ENCODE data around the gene KCTD11.
"Not testable (repeated sequence)": the region's sequence is repeated elsewhere in the genome, so short reads cannot be mapped to it uniquely, and the experiment has no call there.

The KCTD11 gene

DNA sequence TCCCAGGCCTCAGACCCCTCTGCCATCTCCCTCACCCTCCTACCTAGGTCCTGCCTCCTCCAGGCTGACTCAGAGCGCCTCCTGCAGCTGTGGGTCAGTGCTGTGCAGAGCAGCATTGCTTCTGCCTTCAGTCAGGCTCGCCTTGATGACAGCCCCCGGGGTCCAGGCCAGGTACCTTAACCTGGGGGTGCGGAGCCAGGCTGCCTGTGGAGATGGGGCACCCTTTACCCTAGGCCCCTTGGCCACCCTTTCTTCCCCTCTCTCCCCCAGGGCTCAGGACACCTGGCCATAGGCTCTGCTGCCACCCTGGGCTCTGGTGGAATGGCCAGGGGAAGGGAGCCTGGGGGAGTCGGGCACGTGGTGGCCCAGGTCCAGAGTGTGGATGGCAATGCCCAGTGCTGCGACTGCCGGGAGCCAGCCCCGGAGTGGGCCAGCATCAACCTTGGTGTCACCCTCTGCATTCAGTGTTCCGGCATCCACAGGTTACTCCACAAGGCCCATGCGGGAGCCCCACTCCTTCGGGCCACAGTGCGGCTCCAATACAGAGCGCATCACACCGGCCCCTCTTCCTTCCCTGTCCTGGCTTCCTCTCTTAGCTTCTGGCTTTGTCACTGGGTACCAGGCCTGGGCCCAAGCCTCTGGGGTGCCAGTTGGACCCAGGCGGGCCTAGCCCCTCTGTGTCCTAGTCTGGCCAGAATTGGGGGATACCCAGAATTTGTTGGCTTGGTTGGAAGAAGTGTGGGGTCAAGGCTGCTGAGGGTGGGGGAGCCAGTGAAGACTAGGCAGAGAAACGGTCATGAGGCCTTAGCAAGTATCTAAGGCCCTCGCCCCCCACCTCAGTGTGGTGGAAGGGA lies 5.0 kb upstream of the KCTD11 start:
- no peak for DNase-seq (ENCODE audit: low read depth)

DNA sequence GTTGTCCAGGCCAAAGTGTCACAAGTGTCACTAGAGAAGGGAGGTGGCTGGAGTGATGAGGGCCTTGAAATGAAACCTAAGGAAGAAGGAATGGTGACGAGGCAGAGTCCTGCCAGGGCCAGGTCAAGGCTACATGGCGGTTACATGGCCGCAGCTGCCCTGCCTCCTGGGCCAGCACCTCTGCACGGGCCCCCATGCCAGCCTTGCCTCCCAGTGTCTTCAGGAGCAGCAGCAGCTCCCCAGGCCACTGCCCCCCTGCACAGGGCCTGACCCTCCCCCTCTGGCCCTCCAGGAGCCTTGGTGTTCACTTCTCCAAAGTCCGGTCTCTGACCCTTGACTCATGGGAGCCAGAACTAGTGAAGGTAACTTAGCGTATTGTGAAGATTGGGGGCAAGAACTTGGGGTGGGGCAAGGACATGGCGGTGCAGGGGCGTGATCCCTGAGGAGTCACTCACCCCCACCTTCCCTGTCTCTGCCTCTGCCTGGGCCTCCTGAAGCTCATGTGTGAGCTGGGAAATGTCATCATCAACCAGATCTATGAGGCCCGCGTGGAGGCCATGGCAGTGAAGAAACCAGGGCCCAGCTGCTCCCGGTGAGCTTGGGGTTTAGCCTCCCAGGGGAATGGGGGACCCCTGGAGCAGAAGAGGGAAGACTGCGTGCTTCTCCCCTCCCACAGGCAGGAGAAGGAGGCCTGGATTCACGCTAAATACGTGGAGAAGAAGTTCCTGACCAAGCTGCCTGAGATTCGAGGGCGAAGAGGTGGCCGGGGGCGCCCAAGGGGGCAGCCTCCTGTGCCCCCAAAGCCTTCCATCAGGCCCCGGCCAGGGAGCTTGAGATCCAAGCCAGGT lies 4.1 kb upstream of the KCTD11 start:
- DNase-seq (ENCODE audit: low read depth) = no peak

DNA sequence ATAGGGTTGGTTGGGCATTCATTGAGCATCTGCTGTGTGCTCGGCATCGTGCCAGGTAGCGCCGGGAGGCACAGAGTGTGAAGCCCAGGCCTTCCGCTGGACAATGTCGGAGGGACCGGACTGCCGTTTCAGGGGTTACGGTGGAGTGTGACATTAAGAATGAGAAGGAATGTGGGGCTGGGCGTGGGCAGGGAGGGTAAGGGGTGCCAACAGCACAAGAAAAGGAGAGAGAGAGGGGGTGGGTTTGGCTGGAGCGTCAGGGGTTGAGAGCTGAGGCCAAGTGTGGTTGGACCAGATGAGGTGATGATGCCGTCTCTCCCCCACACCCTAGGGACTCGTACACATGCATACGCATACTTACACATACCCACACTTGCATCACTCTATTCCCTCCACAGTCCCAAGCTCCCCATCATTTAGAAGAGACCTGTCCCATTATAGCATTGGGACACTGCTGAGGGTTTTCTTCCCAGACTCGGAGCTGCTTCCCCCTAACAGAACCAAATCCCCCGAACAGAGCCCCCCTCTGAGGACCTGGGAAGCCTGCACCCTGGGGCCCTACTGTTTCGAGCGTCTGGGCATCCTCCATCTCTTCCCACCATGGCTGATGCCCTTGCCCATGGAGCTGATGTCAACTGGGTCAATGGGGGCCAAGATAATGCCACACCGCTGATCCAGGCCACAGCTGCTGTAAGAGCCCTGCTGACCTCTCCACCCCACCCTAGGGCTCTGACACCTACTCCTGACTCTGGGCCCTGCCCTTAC lies 3.3 kb upstream of the KCTD11 start:
- no peak for DNase-seq (ENCODE audit: low read depth)

DNA sequence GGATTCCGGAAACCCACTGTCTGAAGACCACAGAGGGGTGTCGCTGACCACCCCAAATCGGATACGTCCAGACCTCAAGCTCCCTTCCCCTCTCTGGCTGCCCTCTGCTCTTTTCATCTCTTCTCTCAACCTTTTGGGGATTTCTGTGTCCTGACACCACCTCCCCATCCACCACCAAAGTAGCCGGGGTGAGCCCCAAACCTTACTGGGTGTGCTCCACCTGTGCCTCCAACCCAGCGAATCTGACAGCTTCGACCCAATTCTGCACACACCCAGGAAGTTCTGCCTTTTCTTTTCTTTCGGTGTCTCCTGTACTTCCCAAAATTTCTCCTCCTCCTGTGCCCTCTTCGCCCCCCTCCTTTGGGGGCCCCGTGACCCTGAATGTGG lies 534 bp downstream of the KCTD11 start:
- DNase-seq (ENCODE audit: low read depth) = no peak

DNA sequence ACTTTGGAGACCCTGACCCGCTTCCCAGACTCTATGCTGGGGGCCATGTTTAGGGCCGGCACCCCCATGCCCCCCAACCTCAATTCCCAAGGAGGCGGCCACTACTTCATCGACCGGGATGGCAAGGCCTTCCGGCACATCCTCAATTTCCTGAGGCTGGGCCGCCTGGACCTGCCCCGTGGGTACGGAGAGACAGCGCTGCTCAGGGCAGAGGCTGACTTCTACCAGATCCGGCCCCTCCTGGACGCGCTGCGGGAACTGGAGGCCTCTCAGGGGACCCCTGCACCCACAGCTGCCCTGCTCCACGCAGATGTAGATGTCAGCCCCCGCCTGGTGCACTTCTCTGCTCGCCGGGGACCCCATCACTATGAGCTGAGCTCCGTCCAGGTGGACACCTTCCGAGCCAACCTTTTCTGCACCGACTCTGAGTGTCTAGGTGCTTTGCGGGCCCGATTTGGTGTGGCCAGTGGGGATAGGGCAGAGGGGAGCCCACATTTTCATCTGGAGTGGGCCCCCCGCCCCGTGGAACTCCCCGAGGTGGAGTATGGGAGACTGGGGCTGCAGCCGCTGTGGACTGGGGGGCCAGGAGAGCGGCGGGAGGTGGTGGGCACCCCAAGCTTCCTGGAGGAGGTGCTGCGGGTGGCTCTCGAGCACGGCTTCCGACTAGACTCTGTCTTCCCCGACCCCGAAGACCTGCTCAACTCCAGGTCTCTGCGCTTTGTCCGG lies 1.1 kb downstream of the KCTD11 start:
- DNase-seq (ENCODE audit: low read depth) = no peak

DNA sequence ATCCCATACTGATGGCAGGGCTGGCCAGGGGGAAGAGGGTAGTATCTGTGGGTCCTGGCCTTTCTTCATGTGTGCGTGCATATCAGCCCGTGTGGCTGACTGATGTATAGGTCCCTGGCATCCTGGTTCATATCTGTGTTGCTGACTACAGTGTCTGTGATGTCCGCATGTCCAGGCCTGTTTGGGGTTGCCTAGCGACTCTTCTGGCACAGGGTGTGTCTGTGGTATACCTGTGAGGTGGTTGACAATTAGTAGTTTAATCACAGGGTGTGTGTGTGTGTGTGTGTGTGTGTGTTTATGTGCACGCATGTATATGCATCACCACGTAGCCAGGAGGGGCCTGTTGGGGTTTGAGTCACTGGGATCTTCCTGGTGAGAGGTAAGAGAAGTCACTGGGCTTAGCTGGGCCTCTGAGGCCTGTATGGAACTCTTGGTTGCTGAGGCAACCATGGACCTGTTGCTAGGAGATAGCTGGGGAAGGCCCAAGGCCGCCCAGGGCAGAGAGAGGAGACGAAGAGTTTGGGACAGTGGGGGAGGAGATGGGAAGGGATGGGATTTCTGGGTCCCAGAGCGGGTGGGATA lies 2.4 kb downstream of the KCTD11 start:
- no peak for DNase-seq (ENCODE audit: low read depth)

DNA sequence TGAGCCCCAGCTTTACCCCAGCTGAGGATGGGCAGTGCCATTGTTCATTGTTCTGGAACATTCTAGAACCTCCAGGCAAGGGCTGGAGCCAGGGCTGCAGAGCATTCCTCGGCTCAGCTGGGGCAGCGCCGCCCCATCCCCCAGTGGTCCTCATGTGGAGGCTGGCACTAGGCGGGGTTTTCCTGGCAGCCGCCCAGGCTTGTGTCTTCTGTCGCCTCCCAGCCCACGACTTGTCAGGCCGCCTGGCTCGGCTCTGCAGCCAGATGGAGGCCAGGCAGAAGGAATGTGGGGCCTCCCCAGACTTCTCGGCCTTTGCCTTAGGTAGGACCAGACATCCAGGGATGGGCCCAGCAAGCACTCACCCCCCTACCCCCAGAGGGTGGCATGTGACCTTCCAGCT lies 3.1 kb downstream of the KCTD11 start, which contains the start of gene TMEM95:
Gene TMEM95, plus strand, starts transcription at position 104 of the 400 bp plus-strand sequence. Its CDS starts 49 bp downstream, at position 153.
- no peak for DNase-seq (ENCODE audit: low read depth)

DNA sequence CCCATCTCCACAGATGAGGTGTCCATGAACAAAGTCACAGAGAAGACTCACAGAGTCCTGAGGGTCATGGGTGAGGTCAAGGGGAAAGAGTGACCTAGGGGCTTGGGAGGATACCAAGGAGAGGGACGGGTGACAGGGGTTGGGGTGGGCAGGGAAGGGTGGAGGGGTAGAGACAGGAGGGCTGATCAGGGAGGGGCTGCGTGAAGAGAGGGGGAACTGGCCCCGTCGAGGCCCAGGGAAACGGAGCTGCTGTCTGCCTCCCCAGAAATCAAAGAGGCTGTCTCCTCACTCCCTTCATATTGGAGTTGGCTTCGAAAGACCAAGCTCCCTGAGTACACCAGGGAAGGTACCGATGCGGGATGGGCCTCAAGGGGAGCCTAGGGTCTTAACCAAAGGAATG lies 3.6 kb downstream of the KCTD11 start:
- DNase-seq (ENCODE audit: low read depth) = no peak

DNA sequence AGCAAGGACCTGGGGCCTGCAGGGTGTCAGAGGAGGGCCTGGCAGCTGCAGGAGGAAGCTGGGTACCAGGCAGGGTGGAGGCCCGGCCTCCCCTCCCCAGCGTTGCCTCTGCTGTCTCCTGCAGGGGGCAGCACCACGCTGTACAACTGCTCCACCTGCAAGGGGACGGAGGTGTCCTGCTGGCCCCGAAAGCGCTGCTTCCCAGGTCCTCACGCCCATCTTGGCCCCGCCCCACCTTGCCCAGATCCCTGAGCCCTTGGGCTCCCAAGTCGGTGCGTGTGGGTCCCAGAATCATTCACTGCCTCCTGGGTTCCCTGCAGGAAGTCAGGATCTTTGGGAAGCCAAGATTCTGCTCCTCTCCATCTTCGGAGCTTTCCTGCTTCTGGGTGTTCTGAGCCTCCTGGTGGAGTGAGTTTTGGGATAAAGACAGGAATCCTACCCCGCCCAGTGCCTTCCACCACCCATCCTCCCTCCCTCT lies 4.1 kb downstream of the KCTD11 start:
- peak; percentile 73 for DNase-seq (ENCODE audit: low read depth)

DNA sequence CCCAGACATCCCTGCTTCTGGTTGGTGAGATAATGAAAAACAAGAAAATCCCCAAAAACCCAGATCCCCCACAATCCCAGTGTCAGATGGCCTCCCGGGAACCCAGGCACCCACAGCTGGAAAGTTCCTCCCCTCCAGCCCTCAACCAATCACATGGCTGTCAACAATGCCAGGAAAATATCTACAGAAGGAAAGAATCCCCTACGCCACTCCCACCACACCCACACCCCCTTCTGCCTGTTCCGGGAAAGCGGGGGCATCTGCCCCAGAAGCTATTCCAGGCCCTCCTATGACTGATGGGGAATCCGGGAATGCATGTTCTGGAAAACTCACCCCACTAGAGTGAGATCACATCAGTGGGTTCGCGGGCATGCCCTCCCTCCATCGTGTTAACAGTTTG lies 4.8 kb downstream of the KCTD11 start:
- no peak for DNase-seq (ENCODE audit: low read depth)

DNA sequence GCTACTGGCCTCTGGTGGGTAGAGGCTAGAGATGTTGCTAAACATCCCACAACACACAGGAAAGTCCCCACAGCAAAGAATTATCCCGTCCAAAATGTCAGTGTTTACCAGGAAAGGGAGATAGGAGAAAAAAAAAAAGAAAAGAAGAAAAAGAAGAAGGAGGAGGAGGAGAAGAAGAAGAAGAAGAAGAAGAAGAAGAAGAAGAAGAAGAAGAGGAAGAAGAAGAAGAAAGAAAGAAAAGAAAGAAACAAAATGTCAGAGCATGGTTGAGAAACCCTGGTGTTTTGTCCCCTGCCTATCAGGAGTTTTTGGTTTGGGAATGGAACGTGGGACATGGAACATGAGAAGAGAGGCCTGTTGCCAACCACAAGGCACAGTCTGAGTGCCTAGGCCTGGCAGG lies 5.4 kb downstream of the KCTD11 start:
- DNase-seq (ENCODE audit: low read depth) = no peak

DNA sequence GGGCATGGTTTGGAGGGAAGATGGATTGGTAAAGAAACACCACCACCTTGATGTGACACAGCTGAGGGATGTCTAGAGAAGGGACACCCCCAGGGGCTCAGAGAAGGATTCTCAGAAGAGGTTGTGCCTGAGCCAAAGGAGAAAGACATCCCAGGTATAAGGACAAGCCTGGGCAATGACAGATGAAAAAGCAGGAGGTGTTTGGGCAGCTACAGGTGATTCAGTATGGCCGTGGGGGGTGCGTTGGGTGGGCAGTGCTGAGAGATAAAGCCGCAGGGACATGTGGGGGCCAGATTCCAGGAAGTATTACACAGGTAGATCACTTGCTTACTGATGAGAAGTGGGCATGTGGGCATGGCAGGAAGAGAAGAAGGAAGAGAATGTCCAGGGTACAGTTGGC lies 9.9 kb downstream of the KCTD11 start:
- no peak for DNase-seq (ENCODE audit: low read depth)

DNA sequence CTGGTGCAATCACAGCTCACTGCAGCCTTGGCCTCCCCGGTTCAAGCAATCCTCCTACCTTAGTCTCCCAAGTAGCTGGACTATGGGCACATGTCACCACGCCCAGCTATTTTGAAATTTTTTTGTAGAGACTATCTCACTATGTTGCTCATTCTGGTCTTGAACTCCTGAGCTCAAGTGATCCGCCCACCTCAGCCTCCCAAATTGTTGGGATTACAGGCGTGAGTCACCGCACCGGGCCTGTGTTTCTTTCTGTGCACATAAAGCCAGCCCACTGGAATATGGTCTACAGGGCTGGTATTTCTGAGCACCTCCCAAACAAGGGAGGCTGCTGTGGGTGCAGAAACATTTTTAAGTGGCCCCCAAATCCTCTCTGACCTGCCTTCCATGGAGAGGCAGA lies 11.3 kb downstream of the KCTD11 start:
- no peak for DNase-seq (ENCODE audit: low read depth)

DNA sequence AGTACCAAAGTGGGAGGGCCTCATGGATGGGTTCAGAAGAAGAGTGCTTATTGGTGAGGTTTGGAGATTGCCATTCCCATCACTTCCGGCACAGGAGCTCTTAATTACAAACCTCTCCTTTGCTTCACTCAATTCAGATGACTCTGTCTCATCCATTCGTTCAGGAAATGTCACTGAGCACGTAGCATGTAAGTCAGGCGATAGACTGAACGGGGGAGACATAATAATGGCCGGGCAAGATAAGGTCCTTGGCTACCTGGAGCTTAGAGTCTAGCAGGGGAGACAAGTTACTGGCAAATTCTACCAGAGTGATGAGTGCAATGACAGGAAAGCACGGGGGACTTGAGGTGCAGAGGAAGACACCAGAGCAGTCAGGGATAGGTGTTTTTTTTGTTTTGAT lies 14.0 kb downstream of the KCTD11 start:
- not testable (repeated sequence) for DNase-seq (ENCODE audit: low read depth)

DNA sequence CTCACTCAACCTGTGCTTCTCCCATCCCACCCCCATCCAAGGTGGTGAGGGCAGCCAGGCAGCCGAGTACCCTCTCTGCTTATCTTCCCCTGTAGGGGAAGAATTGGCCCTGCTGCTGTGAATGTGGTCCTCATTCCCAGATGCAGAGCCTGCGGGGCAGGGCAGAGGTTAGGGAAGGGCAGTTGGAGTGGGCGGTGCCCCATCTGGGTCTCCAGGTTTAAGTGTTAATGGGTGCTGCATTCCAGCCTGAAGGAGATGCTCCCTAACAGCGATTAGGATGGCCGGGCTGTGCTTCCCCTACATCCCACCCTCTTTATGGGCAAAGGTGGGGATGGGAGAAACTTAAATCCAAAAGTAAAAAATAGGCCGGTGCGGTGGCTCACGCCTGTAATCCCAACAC lies 15.1 kb downstream of the KCTD11 start:
- no peak for DNase-seq (ENCODE audit: low read depth)

DNA sequence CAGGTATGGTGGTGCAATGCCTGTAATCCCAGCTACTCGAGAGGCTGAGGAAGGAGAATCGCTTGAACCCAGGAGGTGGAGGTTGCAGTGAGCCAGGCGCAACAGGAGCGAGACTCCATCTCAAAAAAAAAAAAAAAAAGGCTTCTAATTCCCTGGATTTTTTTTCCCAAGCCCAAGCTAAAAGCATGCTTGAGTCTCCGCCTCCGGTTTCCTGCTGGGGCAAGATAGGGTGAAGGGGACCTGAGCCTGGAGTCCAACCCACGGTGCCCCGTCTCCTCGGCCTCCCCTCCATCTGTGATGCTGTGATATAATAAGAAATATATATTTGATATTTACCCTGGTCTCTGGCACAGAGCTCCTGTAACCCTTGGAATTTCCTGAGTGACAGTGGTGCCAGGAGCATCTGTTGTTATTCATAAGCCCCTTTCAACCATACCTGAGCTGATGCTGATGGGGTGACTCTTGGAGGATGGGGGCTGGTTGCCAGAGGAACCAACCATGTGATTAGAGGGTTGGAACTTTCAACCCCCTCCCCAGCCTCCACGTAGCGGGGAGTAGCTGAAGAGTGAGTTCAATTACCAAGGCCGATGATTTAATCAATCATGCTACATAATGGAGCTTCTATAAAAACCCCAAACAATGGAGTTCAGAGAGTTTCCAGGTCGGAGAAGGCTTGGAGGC lies 16.1 kb downstream of the KCTD11 start:
- no peak for DNase-seq (ENCODE audit: low read depth)

DNA sequence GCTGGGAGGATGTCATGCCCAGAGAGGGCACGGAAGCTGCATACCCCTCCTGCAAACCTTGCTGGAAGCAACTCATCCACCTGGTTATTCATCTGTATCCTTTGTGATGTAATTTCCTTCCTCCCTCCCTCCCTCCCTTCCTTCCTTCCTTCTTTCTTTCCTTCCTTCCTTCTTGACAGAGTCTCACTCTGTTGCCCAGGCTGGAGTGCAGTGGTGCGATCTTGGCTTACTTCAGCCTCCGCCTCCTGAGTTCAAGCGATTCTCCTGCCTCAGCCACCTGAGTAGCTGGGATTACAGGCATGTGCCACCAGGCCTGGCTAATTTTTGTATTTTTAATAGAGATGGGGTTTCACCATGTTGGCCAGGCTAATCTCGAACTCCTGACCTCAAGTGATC lies 16.6 kb downstream of the KCTD11 start:
- not testable (repeated sequence) for DNase-seq (ENCODE audit: low read depth)

DNA sequence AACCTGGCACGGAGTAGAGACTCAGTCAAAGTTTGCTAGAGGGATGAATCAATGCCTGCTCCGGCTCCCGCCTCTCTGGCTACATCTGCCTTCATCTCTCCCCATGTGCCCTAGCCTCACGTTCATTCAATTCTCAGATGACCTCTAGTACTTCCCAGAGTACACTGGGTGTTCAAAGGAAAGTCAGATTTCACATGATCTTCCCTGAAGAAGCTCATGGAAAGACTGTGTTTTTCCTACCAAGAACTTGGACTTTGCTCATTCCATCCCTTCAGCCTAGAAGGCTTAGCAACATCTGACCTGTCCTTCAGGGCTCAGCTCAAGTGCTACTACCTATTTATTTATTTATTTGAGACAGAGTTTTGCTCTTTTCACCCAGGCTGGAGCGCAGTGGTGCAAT lies 17.9 kb downstream of the KCTD11 start:
- no peak for DNase-seq (ENCODE audit: low read depth)

DNA sequence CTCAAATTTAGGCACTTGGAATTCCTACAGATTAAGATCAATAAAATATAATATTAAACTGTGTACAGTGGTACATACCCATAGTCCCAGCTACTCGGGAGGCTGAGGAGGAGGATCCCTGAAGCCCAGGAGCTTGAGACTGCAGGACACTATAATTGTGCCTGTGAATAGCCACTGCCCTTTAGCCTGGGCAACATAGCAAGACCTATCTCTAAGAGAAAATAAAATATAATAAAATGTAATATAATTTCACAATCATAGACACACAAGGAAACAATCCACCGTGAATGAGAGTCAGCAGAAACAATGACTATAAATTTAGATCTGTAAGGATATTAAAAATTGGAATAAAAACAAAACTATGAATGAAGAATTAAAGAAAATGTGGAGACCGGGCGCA lies 18.9 kb downstream of the KCTD11 start:
- DNase-seq (ENCODE audit: low read depth) = no peak

DNA sequence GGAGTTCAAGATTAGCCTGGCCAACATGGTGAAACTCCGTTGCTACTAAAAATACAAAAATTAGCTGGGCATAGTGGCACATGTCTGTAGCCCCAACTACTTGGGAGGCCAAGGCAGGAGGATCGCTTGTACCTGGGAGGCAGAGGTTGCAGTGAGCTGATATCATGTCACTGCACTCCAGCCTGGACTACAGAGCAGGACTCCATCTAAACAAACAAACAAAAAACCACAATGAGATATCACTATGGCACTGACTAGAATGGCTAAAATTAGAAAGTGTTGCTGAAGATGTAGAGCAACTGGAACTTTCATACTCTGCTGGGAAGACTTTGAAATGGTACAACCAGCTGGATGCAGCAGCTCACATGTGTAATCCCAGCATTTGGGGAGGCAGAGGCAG lies 22.4 kb downstream of the KCTD11 start:
- no peak for DNase-seq (ENCODE audit: low read depth)

DNA sequence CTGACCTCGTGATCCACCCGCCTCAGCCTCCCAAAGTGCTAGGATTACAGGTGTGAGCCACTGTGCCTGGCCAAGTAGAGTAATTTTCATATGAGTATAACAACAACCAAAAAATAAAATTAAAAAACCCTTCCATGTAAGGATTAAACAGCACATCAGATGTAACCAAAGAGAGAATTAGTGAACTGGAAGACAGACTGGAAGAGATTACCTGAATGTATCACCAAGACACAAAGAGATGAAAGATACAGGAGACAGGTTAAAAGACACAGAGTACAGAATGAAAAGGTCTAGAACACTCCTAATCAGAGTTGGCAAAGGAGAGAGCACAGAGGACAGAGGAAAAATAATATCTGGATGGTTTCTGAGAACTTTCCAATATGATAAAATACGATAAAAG lies 27.2 kb downstream of the KCTD11 start:
- no peak for DNase-seq (ENCODE audit: low read depth)

All from stimulated activated CD8-positive, alpha-beta memory T cell treated with anti-CD3 and anti-CD28 coated beads, Interleukin-4, amount 100 ng/mL, for 24 hours (primary cell).